GM12878 (cell line): Measurements from ENCODE around the gene MSRB1. TPM values are rescaled to one million over a fixed set of nuclear protein-coding genes. Genes with fewer than 3 reads are reported as not detected.

Experiments
- ATAC-seq: fragments of 200-7000 bp; cut with Tn5 transposase; 3 replicates; pipeline ENCODE4 v1.9.1; 2020; ENCODE audit warnings: mild to moderate bottlenecking, moderate library complexity
- BruUV-seq: library from RNA; stranded (reverse); fragments of 400-500 nt; replicated peaks from 2 replicates; lab custom pipeline; 2021; lab: Mats Ljungman, UMichigan
- CTCF ChIA-PET: fragments of 300-600 bp; sonication (Branson Sonifier 250); formaldehyde crosslinking; extraction: SDS; loops from one replicate; lab custom pipeline; 2021; ENCODE audit warnings: inconsistent platforms; lab: Yijun Ruan, JAX
- POLR2A ChIA-PET: fragments of 350-600 bp; formaldehyde crosslinking; extraction: SDS; loops from one replicate; lab custom pipeline; 2021; ENCODE audit warnings: inconsistent platforms; lab: Charles Lee
- RAD21 ChIA-PET: fragments of 300-600 bp; sonication (Branson Sonifier 250); formaldehyde crosslinking; loops from one replicate; lab custom pipeline; 2023; ENCODE audit warnings: antibody characterized with exemption; ENCODE audit not compliant: unreplicated experiment; lab: Charles Lee
- SMC1A ChIA-PET: fragments of 300-600 bp; sonication (Branson Sonifier 250); formaldehyde crosslinking; loops from one replicate; lab custom pipeline; 2023; ENCODE audit not compliant: unreplicated experiment, uncharacterized antibody; lab: Charles Lee
- DNase-seq: peaks from one replicate; pipeline ENCODE4 v3.0.0-alpha.2; 2011; ENCODE audit warnings: low read depth, low spot score
- FAIRE-seq: peaks from 3 replicates; lab custom pipeline; 2011; peaks lifted over from hg19 to GRCh38; lab: Jason Lieb, UNC
- H2AFZ ChIP-seq: 2 replicates; pipeline ENCODE4 v1.6.0; 2011; ENCODE audit warnings: low read depth, low read length, control low read depth; ENCODE audit not compliant: control insufficient read depth
- H3K27ac ChIP-seq: 2 replicates; pipeline ENCODE4 v1.5.1; 2011; ENCODE audit warnings: control low read depth; ENCODE audit not compliant: control insufficient read depth, insufficient read depth
- H3K27me3 ChIP-seq, 2 experiments: replicated peaks in 1 of 2; 2 replicates each; pipeline versions ENCODE4 v1.6.0 to v1.6.1; 2011; ENCODE audit warnings: low read length in 1 of 2; ENCODE audit not compliant: control insufficient read depth in 2 of 2, insufficient read depth in 2 of 2
- H3K36me3 ChIP-seq, 2 experiments: 2 replicates each; pipeline ENCODE4 v1.5.1; 2011; ENCODE audit warnings: low read length in 1 of 2; ENCODE audit not compliant: control insufficient read depth in 2 of 2, insufficient read depth in 2 of 2
- H3K4me1 ChIP-seq: 2 replicates; pipeline ENCODE4 v1.6.1; 2011; ENCODE audit warnings: mild to moderate bottlenecking, low read length, moderate library complexity, mixed read lengths; ENCODE audit not compliant: control insufficient read depth, insufficient read depth
- H3K4me2 ChIP-seq: 2 replicates; pipeline ENCODE4 v1.6.0; 2011; ENCODE audit warnings: control low read depth; ENCODE audit not compliant: control insufficient read depth, insufficient read depth
- H3K4me3 ChIP-seq: fragments of 200-600 bp; sonication (generic); 2 replicates; pipeline ENCODE4 v1.5.1; 2016
- H3K79me2 ChIP-seq: 2 replicates; pipeline ENCODE4 v1.6.0; 2011; ENCODE audit warnings: low read length; ENCODE audit not compliant: control insufficient read depth, insufficient read depth
- H3K9ac ChIP-seq: 2 replicates; pipeline ENCODE4 v1.8.0; 2011; ENCODE audit warnings: low read length, control low read depth, mixed read lengths; ENCODE audit not compliant: control insufficient read depth, insufficient read depth
- H3K9me3 ChIP-seq: replicated peaks from 3 replicates; pipeline ENCODE4 v1.5.1; 2011; ENCODE audit warnings: mild to moderate bottlenecking, low read length; ENCODE audit not compliant: control insufficient read depth, insufficient read depth
- H4K20me1 ChIP-seq: 2 replicates; pipeline ENCODE4 v1.6.0; 2011; ENCODE audit not compliant: control insufficient read depth, insufficient read depth
- DPF2 ChIP-seq: fragments of 450-650 bp; IDR thresholded peaks from 2 replicates; pipeline ENCODE4 v1.6.1; 2017; ENCODE audit warnings: mild to moderate bottlenecking
- FOXM1 ChIP-seq: IDR thresholded peaks from 2 replicates; pipeline ENCODE4 v1.6.1; 2012; ENCODE audit warnings: low read depth, mild to moderate bottlenecking, inconsistent platforms, low read length, moderate library complexity
- HCFC1 ChIP-seq: fragments of 150-350 bp; IDR thresholded peaks from 2 replicates; pipeline ENCODE4 v1.6.1; 2014; ENCODE audit warnings: low read length
- MEF2A ChIP-seq: IDR thresholded peaks from 2 replicates; pipeline ENCODE4 v1.6.1; 2011; ENCODE audit warnings: low read depth, mild to moderate bottlenecking, low read length, moderate library complexity; ENCODE audit not compliant: insufficient read depth
- SMC3 ChIP-seq: IDR thresholded peaks from 2 replicates; pipeline ENCODE4 v1.6.1; 2011; ENCODE audit warnings: low read length, improper control_type of control experiment, borderline replicate concordance
- SPI1 ChIP-seq: IDR thresholded peaks from 2 replicates; pipeline ENCODE4 v1.6.1; 2011; ENCODE audit warnings: low read depth, mild to moderate bottlenecking, low read length, moderate library complexity, borderline replicate concordance; ENCODE audit not compliant: insufficient read depth
- TCF7 ChIP-seq: IDR thresholded peaks from 2 replicates; pipeline ENCODE4 v1.6.1; 2014; ENCODE audit warnings: antibody characterized with exemption, borderline replicate concordance
- YBX1 ChIP-seq: fragments of 450-650 bp; IDR thresholded peaks from 2 replicates; pipeline ENCODE4 v1.6.1; 2016; ENCODE audit warnings: antibody characterized with exemption
- ZNF24 ChIP-seq: fragments of 450-650 bp; IDR thresholded peaks from 2 replicates; pipeline ENCODE4 v1.6.1; 2017; ENCODE audit warnings: antibody characterized with exemption, mild to moderate bottlenecking
- ZNF384 ChIP-seq: IDR thresholded peaks from 2 replicates; pipeline ENCODE4 v1.6.1; 2012; ENCODE audit warnings: low read depth, mild to moderate bottlenecking, low read length, improper control_type of control experiment, borderline replicate concordance
- ZNF622 ChIP-seq: fragments of 450-650 bp; IDR thresholded peaks from 2 replicates; pipeline ENCODE4 v1.6.1; 2017; ENCODE audit warnings: mild to moderate bottlenecking, inconsistent platforms
- WGBS: methylation state at CpG from one replicate; pipeline ENCODE4 v1.1.6; 2016; ENCODE audit warnings: low lambda C conversion rate; ENCODE audit not compliant: insufficient replicate concordance, insufficient coverage; ENCODE audit errors: missing lambda C conversion rate; 5-methylcytosine and 5-hydroxymethylcytosine counted together
- in situ Hi-C: fragments of 300-500 bp; cut with MboI; formaldehyde crosslinking; loops from 9 replicates; pipeline ENCODE4 v1.14.3; 2018; ENCODE audit warnings: mixed read lengths
- intact Hi-C: fragments of 100-400 bp; cut with micrococcal nuclease; formaldehyde crosslinking; loops from one replicate; pipeline ENCODE4 v1.14.2; 2022; ENCODE audit not compliant: unreplicated experiment
- polyA plus RNA-seq, 11 experiments: library from polyadenylated mRNA; depleted of rRNA in 4 of 11; unstranded in 6 of 11; stranded (reverse) in 5 of 11; fragments of >200 nt; fragmentation: Nextera tagmentation in 4 of 11; fragmentation: Illumina TruSeq in 1 of 11; extraction: Ambion mirVana in 4 of 11; extraction: Trizol in 1 of 11; gene quantifications; 1 replicate in 1 of 11; 2 replicates in 10 of 11; pipeline versions ENCODE4 v1.2.1 to v1.2.3, GENCODE V29; 2011 to 2016; ENCODE audit warnings: inconsistent platforms in 2 of 11, missing spikeins in 2 of 11, low read depth in 1 of 11
- total RNA-seq, 4 experiments: library from RNA; depleted of rRNA in 3 of 4; stranded (reverse); fragments of >200 nt in 3 of 4; fragmentation: Illumina TruSeq in 1 of 4; extraction: Trizol in 1 of 4; gene quantifications; 2 replicates each; pipeline versions ENCODE4 v1.2.1 to v1.2.3, GENCODE V29; 2013 to 2021

MSRB1 gene
- total and polyA plus RNA-seq, 10 of the 15 experiments (the other 5 are each of a cell fraction or from before 2014, with no cell fraction given) = 5.1 to 48.6 (median 25.7) TPM

DNA sequence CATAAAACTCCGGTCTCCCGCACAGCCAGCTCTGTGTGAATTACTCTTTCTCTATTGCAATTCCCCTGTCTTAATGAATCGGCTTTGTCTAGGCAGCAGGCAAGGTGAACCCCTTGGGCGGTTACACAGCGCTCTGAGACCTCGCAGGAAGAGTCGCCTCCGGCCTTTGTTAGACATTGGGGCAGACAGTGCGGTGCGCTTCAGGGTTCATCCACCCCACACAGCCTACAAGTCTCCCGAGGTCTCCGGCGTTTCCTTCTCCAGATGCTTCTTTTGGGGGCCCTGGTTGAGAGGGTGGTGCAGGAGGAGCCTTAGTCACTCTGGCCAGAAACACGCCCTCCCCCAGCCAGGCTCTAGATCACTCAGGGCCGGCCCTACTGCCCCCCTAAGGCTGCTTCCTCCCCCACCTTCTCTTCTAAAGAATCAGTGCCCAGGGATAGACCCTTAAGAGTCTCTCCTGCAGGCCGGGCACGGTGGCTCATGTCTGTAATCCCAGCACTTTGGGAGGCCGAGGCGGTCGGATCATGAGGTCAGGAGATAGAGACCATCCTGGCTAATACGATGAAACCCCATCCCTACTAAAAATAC is 1.7 kb upstream of the MSRB1 start:
- SMC1A ChIA-PET = interaction anchor here (1.0 to 1.2 kb wide), 2 partner anchors 12 to 67 kb away, joined by 3 read pairs; no protein-coding TSS in a partner anchor
- Histone ChIP-seq H3K4me1 (peaks cover 10% of the 10 kb centered on the region; the same call in 1 of the 2 replicates), H3K4me3 (no peak overlapping the region), H3K79me2 (peaks cover 18% of the 10 kb centered on the region), H2AFZ (no peak overlapping the region), H3K9ac (no peak overlapping the region), H3K27me3 (no peaks in the 10 kb centered on the region), H4K20me1 (no peaks in the 10 kb centered on the region), H3K36me3 (no peaks in the 10 kb centered on the region; a peak in 2 of 4 replicates), H3K4me2 (no peak overlapping the region), H3K27ac (no peak overlapping the region), H3K9me3 (no peaks in the 10 kb centered on the region)
- no TSS peak for BruUV-seq
- TF ChIP-seq ZNF622 (no peak), FOXM1 (no peak), ZNF24 (no peak), HCFC1 (no peak)
- no peak for FAIRE-seq
- intact Hi-C loops = no loop called here
- CTCF ChIA-PET = interaction anchor here (1.8 kb wide), 1 partner anchor 16 kb away, joined by 4 read pairs; no protein-coding TSS in a partner anchor
- ATAC-seq = no peak
- 87% methylated on average over 21 of the region's 21 CpGs for WGBS
- no peak for DNase-seq
- in situ Hi-C loops = no loop called here
- RAD21 ChIA-PET = no interaction called here
- POLR2A ChIA-PET = interaction anchor here (0.5 to 0.6 kb wide), 2 partner anchors 43 to 104 kb away, joined by 3 to 6 read pairs; no protein-coding TSS in a partner anchor

GRCh38 chr16:1942047-1942809 is 771 bp downstream of the MSRB1 start:
- SMC1A ChIA-PET = no interaction called here
- peaks cover 0 to 5% of the 10 kb centered on the region in 2 experiments; a peak in 3 of 4 replicates for H3K36me3 ChIP-seq
- peak overlapping the region; percentile 47 for H3K27ac ChIP-seq
- in situ Hi-C loops (no loop called here), intact Hi-C loops (no loop called here)
- DNase-seq (no peak), ATAC-seq (peak; percentile 5), FAIRE-seq (no peak)
- RAD21 ChIA-PET = interaction anchor here (1.6 kb wide), 1 partner anchor 76 kb away, joined by 5 read pairs; no protein-coding TSS in a partner anchor
- CTCF ChIA-PET = interaction anchor here (1.1 to 2.0 kb wide), 3 partner anchors 13 to 78 kb away, joined by 5 to 8 read pairs (median 7); no protein-coding TSS in a partner anchor
- H3K27me3 ChIP-seq = no peaks in the 10 kb centered on the region
- peak overlapping the region; percentile 61 for H2AFZ ChIP-seq
- under 1% methylated on average over 17 of the region's 17 CpGs for WGBS
- no peaks in the 10 kb centered on the region for H3K9me3 ChIP-seq
- H3K4me2 ChIP-seq = peak overlapping the region; percentile 84
- TSS peak; percentile 75 for BruUV-seq
- peaks cover 10% of the 10 kb centered on the region; the same call in 1 of the 2 replicates for H3K4me1 ChIP-seq
- no peaks in the 10 kb centered on the region for H4K20me1 ChIP-seq
- H3K4me3 ChIP-seq = peak overlapping the region; percentile 87
- TF ChIP-seq SPI1 = peak; percentile 47; the same call in 1 of the 2 replicates
- TF ChIP-seq DPF2 = 0 out of 2 replicates have a peak, but pooled peaks have one; percentile 14
- TF ChIP-seq MEF2A = no peak
- no peak for TF ChIP-seq ZNF384
- no peak for TF ChIP-seq TCF7
- TF ChIP-seq YBX1 = no peak
- no peak for TF ChIP-seq SMC3
- peak overlapping the region; percentile 80 for H3K9ac ChIP-seq
- H3K79me2 ChIP-seq = peaks cover 18% of the 10 kb centered on the region
- POLR2A ChIA-PET = interaction anchor here (0.6 to 2.3 kb wide), 4 partner anchors 10 to 54 kb away, joined by 4 to 7 read pairs (median 6); no protein-coding TSS in a partner anchor
